ENCODE measurements around the gene CUL3. TPM values are rescaled to one million over a fixed set of nuclear protein-coding genes. Genes with fewer than 3 reads are reported as not detected.

Gene CUL3
- total and polyA plus RNA-seq, 2 of the 8 experiments (the other 6 are each of a cell fraction or from before 2014, with no cell fraction given) = 28.5 to 113 TPM

DNA sequence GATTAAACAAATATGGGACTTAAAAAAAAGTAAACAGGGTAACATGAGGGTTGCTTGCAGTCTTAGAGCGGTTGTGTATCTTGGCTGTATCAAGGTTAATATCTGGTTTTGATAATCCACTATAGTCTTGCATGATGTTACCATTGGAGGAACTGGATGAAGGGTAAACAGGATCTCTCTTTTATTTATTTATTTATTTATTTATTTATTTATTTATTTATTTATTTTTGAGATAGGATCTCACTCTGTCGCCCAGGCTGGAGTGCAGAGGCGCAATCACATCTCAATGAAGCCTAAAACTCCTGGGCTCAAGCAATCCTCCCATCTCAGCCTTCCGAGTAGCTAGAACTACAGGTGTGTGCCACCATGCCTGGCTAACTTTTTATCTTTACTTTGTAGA is 140.4 kb downstream of the CUL3 start (continued):
- no peak for TF ChIP-seq EZH2 (IDR thresholded peaks at IDR 0.05; ENCODE audit: low read depth, low read length, severe bottlenecking)
- TF ChIP-seq, protein P1, sequence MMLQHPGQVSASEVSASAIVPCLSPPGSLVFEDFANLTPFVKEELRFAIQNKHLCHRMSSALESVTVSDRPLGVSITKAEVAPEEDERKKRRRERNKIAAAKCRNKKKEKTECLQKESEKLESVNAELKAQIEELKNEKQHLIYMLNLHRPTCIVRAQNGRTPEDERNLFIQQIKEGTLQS (IDR thresholded peaks at IDR 0.05; ENCODE audit: insufficient read depth, low read depth, low read length) = no peak

Measured in H1 (cell line).